Erythroblast (primary cell): Measurements from ENCODE around the gene GLI3.
A peak's percentile ranks its signal among the peaks of the same experiment; 100 is the strongest.

Experiments used
- DNase-seq, 2 experiments: peaks; one replicate each; lab custom pipeline; 2025; lab: John Stamatoyannopoulos, UW
- GATA1 ChIP-seq: IDR thresholded peaks from 2 replicates; pipeline ENCODE4 v1.6.1; 2011; ENCODE audit warnings: low read depth, mild to moderate bottlenecking, control low read depth, low read length, moderate library complexity
- POLR2A ChIP-seq: IDR thresholded peaks from 2 replicates; pipeline ENCODE4 v1.6.1; 2011; ENCODE audit warnings: mild to moderate bottlenecking, low read length

Gene GLI3

DNA sequence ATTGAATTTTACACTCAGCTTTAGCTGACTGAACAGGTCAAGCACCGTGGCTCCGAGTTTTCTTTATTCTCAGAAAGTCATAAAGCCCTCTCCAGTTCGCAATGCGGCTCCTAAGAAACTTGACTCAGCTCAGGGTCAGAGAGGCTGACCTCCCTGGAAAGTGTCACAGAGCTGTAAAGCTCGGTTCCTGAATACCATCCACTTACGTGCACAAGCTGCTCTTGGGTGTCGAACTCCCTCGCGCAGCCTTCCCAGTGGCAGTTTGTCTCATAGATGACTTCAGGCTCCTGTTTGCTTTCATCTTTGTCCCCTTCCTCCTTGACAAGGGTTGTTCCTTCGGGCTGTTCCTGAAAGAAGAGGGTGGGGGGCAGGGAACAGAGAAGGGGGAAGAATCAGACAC, 213.7 kb downstream of the GLI3 start:
- no peak for DNase-seq

DNA sequence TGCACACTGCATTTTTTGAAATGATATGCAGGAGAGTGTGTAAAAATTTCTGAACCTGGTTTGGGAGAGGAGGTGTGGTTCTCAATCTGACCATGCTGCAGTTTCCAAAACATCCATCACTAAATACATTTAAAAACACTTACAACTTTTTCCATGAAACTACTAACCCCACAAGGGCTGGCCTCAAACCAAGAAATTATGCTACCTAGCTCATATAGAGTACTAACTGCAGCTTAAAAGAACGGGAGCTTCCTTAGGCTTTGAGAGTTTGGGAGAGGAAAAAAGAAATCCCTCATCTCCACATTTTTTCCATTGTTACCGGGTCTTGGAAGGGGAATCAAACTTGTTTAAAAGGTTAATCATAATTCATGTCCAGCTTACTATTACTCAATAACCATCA, 214.2 kb downstream of the GLI3 start:
- no peak for DNase-seq
- TF ChIP-seq GATA1 (no peak), POLR2A (no peak)

More for the DNA sequence above, 213.7 kb downstream of the GLI3 start:
- TF ChIP-seq POLR2A = no peak
- no peak for TF ChIP-seq GATA1

- TF ChIP-seq POLR2A (no peak), GATA1 (no peak)
- no peak for DNase-seq
Observed at GRCh38 chr7:42022056-42022455, 215.0 kb downstream of the GLI3 start.

GRCh38 chr7:42021631-42022030, 215.4 kb downstream of the GLI3 start:
- no peak for DNase-seq
- TF ChIP-seq GATA1 = no peak
- no peak for TF ChIP-seq POLR2A

GRCh38 chr7:42020061-42020460, 216.9 kb downstream of the GLI3 start:
- DNase-seq = no peak
- TF ChIP-seq POLR2A = no peak
- TF ChIP-seq GATA1 = no peak

GRCh38 chr7:42017349-42017986, 219.5 kb downstream of the GLI3 start:
- TF ChIP-seq POLR2A (no peak), GATA1 (no peak)
- DNase-seq = no peak

- no peak for DNase-seq
- TF ChIP-seq GATA1 (no peak), POLR2A (no peak)
Observed at GRCh38 chr7:42016517-42016916, 220.5 kb downstream of the GLI3 start.

DNA sequence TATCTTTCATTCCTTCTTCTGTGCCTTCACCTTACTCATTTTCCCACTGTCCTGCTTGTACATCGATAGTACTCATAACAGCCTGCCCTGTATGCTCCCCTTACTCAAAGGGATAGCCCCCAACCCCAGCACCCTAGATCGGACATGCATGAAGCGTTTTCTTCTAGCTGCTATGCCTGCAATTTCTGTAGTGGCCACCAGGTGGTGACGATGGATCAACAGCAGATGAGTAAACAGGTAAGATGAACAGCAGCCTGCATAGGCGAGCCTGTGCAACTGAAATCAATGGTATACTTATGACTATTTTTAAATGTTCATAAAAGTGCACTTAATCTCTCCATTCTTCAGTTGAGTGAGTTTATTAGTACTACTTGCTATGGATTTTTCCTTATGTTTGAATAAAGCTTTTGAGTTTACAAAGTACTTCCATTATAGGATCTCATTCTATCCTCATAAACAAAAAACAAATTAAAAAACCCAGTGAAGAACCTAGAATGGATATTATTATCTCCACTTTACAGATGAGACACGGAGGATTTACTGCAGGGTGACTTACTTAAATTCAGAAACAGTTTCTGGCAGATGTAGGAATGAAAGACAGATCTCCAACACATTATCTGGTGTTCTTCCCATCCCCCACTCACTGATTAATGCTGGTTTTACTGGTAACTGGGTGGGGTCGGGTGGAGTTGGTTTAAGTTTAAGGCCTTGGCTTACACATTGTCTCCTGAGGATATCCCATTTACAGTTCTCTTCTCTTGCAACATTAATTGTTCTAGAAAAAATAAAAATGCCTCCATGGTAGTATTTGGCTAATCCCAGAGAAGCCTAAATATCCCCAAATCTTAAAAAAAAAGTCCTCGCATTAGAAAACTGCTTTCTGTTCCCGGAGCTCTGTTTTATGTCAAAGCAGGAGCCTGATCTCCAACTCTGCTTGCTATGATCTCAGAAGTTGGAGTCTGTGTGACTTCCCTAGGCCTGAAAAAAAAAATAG, 222.1 kb downstream of the GLI3 start:
- peak; percentile 67 to 75 for DNase-seq

GRCh38 chr7:42012786-42013360, 224.1 kb downstream of the GLI3 start:
- no peak for TF ChIP-seq POLR2A
- TF ChIP-seq GATA1 = no peak
- DNase-seq = peak in 1 of 2 experiments; percentile 2

More for the DNA sequence above, 222.1 kb downstream of the GLI3 start:
- no peak for TF ChIP-seq POLR2A
- TF ChIP-seq GATA1 = no peak

- TF ChIP-seq POLR2A (no peak), GATA1 (no peak)
- no peak for DNase-seq
Observed at GRCh38 chr7:42012313-42012712, 224.7 kb downstream of the GLI3 start.

GRCh38 chr7:42011846-42012245, 225.2 kb downstream of the GLI3 start:
- TF ChIP-seq POLR2A (no peak), GATA1 (no peak)
- no peak for DNase-seq

- TF ChIP-seq POLR2A (no peak), GATA1 (no peak)
- no peak for DNase-seq
Observed at GRCh38 chr7:42010751-42011150, 226.3 kb downstream of the GLI3 start.

DNA sequence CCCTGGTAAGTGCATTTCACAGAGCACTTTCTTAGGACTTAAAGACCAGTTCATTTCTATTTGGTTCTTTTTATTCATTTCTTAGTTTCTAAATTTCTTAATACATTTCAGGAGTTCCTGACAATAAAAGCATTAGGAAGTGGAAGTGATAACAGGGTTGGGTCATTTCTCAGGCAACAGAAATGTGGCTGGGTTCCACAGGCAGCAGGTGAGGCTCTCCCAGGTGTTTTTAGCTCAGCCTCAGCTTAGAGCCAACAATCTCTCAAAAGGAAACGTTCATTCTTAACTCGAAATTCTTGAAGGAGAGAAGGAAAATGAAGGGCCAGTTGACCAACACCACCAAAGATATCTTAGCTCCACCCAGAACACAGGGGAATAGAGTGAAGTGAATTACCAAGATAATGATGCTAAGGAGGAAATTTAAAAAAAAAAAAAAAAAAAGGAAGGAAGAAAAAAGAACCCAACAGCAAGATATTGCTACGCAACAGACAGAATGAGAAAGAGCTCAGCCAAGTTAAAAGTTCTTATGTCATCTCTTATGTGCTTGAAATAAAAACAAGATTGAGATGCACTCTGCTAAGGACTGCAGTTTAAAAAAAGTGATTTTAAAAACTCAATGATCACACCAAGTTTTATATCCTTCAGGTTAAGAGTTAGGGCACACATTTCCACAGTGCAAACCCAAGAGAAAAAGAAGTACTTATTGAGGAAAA, 230.1 kb downstream of the GLI3 start:
- no peak for DNase-seq
- TF ChIP-seq GATA1 (no peak), POLR2A (no peak)

DNA sequence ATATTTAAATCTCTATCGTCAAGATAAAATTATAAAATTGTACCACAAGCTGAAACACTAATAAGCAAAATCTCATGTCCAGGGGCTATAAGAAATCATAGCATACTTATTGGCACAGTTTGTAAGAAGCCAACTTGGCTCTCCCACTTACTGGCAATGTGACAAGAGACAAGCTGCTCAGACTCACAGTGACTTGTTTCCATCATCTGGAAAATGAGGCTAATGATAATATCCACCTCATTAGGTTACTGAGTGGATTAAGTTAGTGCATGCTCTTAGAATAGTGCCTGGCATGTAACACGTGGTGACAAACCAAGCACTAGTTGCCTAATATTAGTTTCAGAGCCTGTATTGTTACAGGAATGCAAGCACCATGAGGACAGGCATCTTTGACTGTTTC, 234.4 kb downstream of the GLI3 start:
- no peak for DNase-seq
- TF ChIP-seq GATA1 (no peak), POLR2A (no peak)
